GM12872 (cell line): ENCODE results near the gene RPTOR.

Experiments used
- TF ChIP-seq, protein P1 (sequence below): IDR thresholded peaks from 3 replicates; pipeline ENCODE4 v1.5.1; 2011; ENCODE audit warnings: low read depth, mild to moderate bottlenecking, low read length, moderate library complexity; ENCODE audit not compliant: insufficient read depth

The RPTOR gene

DNA sequence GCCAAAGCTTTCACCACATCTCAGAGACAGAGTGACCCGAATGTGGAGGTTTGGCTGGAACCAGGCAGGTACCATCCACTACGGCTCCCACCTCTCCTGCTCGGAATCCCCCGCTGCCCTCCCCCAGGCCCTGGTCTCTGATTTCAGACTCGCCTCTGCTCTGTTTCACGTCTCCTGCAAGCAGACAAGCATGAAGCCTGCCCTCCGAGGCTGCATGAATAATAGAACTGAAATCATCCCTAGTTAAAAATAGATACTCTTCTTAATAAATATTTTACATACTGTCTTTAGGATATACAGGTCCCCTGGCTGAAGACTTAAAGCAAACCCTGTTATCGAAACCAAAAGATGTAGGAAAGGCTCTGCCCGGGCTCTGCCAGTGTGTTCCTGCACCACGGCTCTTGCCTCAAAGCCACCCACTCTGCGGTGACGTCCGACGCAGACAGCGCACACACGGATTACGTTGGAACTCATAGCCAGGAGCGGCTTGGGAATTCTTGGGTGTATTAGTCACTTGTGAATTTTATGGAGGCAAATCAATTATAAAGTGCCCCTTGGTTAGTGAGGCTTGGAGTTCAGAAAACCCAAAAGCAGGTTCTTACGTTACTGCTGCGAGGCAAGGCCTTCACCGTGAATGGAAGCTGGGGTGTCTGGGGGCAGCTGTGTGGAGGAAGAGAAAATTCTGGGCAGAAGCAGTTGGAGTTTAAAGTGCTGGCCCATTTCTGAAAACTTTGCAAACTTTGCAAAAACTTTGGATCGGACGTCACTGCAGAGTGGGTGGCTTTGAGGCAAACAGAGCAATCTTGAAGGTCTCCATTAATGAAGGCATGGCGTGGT lies 42.7 kb upstream of the RPTOR start:
- TF ChIP-seq, protein P1, sequence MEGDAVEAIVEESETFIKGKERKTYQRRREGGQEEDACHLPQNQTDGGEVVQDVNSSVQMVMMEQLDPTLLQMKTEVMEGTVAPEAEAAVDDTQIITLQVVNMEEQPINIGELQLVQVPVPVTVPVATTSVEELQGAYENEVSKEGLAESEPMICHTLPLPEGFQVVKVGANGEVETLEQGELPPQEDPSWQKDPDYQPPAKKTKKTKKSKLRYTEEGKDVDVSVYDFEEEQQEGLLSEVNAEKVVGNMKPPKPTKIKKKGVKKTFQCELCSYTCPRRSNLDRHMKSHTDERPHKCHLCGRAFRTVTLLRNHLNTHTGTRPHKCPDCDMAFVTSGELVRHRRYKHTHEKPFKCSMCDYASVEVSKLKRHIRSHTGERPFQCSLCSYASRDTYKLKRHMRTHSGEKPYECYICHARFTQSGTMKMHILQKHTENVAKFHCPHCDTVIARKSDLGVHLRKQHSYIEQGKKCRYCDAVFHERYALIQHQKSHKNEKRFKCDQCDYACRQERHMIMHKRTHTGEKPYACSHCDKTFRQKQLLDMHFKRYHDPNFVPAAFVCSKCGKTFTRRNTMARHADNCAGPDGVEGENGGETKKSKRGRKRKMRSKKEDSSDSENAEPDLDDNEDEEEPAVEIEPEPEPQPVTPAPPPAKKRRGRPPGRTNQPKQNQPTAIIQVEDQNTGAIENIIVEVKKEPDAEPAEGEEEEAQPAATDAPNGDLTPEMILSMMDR, result no peak

DNA sequence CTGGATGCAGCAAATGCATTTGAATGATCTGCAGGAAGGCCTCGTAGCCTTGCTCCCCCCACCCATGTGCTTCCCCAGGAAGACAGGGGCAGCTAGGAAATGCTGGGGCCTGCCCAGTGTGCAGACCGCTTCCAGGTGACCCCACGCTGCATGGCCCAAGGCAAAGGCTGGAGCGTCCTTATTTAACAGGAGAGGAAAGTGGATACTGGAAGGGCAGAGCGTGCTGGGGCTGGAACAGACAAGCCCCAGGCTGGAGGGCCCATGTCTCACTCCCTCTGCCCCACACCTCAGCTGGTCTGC lies 42.1 kb upstream of the RPTOR start:
- TF ChIP-seq, protein P1, result no peak

DNA sequence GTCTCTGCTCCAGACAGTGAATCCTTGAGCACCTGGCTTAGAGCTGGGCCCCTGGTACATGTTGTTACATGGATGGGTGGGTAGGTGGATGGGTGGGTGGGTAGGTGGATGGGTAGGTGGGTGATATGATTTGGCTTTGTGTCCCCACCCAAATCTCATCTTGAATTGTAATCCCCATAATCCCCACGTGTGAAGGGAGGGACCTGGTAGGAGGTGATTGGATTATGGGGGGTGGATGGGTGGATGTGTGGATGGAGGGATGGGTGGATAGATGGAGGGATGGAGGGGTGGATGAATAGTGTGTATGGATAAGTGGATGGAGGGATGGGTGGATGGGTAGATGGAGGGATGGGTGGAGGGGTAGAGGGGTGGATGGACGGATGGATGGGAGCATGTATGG lies 41.6 kb upstream of the RPTOR start:
- TF ChIP-seq, protein P1, result no peak

DNA sequence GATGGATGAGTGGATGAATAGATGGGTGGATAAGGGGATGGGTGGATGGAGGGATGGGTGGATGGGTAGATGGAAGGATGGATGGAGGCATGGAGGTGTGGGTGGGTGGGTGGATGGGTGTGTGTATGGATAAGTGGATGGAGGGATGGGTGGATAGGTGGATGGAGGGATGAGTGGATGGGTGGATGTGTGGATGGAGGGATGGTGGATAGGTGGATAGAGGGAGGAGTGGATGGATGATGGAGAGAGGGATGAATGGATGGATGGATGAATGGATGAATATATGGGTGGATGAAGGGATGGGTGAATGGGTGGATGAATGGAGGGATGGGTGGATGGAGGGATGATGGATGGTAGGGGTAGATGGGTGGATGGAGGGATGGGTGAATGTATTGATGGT lies 40.7 kb upstream of the RPTOR start:
- TF ChIP-seq, protein P1, result no peak

DNA sequence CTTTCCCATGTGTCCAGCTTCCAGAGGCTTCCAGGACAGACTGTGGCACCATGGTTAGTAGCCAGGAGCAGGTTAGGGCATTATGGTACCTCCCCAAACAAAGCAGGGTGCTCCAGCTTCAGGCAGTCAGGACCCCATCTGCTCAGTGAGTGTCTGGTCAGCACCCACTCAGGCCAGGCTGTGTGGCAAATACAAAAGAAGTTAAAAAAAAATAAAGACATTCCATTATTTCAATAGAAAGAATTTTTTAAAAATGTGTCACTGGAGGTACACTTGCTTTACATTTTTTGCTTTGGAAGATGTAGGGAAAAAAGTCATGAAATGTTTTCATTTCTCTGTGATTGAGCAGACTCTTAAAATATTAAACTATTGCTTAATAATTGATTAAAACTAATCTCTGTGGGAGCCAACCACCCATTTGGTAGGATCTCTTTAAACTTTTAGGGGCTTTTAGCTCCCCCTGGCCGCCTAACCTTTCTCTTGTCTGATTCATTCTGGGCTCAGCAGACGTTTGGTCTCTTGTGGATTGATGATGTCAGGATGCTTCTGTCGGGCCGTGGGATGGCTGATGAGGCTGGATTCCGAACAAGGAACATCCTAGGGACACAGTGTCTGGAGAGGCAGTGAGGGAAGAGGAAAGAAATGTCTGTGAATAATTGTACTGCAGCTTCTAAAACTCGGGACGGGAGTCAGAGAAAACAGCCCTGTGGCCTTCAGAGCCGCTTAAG lies 39.8 kb upstream of the RPTOR start:
- TF ChIP-seq, protein P1, result no peak

DNA sequence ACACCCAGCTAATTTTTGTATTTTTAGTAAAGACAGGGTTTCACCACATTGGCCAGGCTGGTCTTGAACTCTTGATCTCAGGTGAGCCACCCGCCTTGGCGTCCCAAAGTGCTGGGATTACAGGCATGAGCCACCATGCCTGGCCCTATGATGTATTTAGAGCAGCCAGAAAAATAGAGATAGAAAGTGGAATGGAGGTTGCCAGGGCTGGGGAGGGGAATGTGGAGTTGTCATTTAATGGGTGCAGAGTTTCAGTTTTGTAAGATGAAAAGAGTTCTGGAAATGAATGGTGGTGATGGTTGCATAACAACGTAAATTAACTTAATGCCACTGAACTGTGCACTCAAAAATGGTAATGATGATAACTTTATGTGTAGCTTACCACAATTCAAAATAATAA lies 36.7 kb upstream of the RPTOR start:
- TF ChIP-seq, protein P1, result no peak

DNA sequence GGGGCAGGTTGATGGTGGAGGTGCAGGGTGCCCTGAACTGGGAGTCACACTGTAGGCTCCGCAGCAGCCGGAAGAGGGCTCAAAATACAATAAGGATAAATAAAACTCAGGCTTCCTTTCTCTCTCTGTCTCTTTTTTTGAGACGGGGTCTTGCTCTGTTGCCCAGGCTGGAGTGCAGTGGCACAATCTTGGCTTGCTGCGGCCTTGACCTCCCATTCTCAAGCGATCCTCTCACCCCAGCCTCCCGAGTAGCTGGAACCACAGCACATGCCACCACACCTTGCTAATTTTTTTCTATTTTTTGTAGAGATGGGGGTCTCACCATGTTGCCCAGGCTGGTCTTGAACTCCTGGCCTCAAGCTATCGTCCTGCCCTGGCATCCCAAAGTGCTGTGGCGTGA lies 35.3 kb upstream of the RPTOR start:
- TF ChIP-seq, protein P1, result no peak
